Pons (tissue), 1 donor: ENCODE measurements around the gene TMEM219.

Source experiments
- DNase-seq: peaks from one replicate; pipeline ENCODE4 v3.0.0-alpha.2; 2016; ENCODE audit warnings: low spot score

Gene TMEM219

DNA sequence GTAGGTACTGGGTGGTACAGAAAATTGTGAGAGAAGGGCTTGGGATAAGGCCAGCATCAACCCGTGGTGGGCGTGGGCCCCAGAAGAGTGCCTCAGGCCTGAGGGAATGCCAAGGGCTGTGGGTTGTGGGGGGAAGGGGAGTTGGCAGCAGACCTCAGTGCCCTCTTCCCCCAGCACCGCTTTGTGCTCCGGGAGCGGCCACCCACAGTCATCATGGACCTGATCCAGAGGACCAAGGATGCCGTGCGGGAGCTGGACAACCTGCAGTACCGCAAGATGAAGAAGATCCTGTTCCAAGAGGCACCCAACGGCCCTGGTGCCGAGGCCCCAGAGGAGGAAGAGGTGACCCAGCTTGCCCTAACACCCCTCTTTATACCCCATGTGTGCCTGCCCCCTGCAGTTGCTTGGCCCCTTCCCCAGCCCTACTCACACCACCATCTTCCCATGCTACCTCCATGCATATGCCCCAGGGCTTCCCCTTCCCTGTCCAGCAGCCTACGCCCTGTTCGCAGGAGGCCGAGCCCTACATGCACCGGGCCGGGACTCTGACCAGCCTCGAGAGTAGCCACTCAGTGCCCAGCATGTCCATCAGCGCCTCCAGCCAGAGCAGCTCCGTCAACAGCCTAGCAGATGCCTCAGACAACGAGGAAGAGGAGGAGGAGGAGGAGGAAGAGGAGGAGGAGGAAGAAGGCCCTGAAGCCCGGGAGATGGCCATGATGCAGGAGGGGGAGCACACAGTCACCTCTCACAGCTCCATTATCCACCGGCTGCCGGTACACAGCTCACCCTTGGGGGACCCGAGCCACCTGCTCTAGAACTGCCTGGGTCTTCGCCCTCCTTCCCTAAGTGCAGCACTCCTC, 20.9 kb downstream of the TMEM219 start:
- DNase-seq: no peak

- no peak for DNase-seq
These were observed 21.7 kb downstream of the TMEM219 start for GRCh38 chr16:29983420-29984136.

DNA sequence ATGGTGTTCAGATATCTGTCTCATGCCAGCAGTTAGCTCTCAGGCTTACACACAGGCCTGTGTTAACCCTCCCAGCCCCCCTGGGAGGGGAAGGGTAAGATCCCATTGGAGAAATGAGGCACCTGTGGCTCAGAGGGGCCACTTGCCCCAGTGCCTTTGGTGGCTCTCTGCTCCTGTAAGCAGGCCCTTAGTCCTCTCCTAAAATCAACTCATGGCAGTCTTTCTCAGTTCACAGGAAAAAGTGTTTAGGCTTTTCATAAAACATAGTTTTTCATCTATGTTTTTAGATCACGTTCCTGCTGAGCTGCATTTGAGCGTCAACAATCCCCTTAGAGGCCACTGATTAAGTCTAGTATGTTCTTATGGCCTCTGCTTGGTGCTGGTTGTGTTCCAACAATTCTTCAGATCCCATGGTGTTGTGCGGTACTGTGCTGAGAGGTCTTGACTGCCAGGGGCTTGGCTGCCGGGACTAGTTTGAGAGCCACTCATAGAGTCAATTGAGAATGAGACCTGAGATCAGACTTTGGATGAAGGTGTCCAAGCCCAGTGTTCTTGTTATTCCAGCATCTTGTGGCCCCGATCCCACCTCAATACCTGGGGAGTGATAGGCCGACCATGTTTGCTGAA, 22.4 kb downstream of the TMEM219 start:
- DNase-seq: no peak

GRCh38 chr16:29984764-29985147, 22.9 kb downstream of the TMEM219 start:
- DNase-seq: no peak

GRCh38 chr16:29985271-29985811, 23.5 kb downstream of the TMEM219 start:
- DNase-seq: no peak

- no peak for DNase-seq
These were observed 24.4 kb downstream of the TMEM219 start for GRCh38 chr16:29986231-29986630.

GRCh38 chr16:29986931-29987330, 25.1 kb downstream of the TMEM219 start:
- no peak for DNase-seq

DNA sequence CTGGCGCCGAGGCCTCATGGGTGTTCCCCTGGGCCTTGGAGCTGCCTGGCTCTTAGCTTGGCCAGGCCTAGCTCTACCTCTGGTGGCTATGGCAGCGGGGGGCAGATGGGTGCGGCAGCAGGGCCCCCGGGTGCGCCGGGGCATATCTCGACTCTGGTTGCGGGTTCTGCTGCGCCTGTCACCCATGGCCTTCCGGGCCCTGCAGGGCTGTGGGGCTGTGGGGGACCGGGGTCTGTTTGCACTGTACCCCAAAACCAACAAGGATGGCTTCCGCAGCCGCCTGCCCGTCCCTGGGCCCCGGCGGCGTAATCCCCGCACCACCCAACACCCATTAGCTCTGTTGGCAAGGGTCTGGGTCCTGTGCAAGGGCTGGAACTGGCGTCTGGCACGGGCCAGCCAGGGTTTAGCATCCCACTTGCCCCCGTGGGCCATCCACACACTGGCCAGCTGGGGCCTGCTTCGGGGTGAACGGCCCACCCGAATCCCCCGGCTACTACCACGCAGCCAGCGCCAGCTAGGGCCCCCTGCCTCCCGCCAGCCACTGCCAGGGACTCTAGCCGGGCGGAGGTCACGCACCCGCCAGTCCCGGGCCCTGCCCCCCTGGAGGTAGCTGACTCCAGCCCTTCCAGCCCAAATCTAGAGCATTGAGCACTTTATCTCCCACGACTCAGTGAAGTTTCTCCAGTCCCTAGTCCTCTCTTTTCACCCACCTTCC, 25.6 kb downstream of the TMEM219 start:
- no peak for DNase-seq

- no peak for DNase-seq
These were observed 26.6 kb downstream of the TMEM219 start for GRCh38 chr16:29988346-29989075.

- no peak for DNase-seq
These were observed 27.4 kb downstream of the TMEM219 start for GRCh38 chr16:29989111-29989858.

GRCh38 chr16:29990034-29990433, 28.2 kb downstream of the TMEM219 start:
- no peak for DNase-seq

DNA sequence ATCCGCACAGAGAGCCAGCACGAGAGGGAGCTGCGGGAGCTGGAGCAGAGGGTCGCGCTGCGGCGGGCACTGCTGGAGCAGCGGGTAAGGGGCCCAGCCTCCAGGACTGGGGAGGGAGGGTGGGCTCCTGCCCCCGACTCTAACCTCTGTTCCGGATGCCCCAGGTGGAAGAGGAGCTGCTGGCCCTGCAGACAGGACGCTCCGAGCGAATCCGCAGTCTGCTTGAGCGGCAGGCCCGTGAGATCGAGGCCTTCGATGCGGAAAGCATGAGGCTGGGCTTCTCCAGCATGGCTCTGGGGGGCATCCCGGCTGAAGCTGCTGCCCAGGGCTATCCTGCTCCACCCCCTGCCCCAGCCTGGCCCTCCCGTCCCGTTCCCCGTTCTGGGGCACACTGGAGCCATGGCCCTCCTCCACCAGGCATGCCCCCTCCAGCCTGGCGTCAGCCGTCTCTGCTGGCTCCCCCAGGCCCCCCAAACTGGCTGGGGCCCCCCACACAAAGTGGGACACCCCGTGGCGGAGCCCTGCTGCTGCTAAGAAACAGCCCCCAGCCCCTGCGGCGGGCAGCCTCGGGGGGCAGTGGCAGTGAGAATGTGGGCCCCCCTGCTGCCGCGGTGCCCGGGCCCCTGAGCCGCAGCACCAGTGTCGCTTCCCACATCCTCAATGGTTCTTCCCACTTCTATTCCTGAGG, 29.1 kb downstream of the TMEM219 start:
- no peak for DNase-seq

- no peak for DNase-seq
These were observed 29.7 kb downstream of the TMEM219 start for GRCh38 chr16:29991571-29991904.

- no peak for DNase-seq
These were observed 30.6 kb downstream of the TMEM219 start for GRCh38 chr16:29992344-29992967.

DNA sequence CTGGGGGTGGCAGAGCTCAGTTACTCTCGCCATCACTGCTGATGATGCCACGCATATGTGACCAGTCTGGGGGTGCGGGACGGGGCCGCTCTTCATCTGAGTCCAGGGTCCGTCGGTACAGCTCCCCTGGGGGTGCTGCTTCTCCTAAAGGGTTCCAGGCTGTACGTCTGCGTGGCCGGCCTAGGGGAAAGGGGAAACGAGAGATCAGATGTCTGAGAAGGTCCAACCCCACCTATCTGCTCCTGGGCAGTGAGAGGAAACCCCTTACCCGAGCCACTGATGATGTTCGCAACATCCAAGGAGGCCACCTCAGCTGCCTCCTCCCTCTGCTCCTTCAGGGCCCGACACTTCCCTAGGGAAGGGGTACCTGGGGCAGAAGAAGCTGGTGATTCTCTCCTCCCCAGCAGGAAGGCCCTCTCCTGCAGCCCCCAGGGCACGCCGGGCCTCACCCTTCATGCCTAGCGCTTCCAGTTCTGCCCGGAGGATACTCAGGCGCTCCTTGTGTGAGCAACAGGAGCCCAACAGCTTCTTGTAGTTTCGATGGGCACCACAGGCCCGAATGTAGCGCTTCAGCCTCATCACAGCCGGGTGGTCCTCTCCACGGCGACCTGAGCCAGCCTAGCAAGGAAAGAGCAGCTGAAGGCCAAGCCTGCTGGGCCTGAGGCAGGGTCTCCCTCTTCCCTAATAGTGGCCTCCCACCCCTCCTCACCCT, 31.5 kb downstream of the TMEM219 start:
- DNase-seq: no peak

DNA sequence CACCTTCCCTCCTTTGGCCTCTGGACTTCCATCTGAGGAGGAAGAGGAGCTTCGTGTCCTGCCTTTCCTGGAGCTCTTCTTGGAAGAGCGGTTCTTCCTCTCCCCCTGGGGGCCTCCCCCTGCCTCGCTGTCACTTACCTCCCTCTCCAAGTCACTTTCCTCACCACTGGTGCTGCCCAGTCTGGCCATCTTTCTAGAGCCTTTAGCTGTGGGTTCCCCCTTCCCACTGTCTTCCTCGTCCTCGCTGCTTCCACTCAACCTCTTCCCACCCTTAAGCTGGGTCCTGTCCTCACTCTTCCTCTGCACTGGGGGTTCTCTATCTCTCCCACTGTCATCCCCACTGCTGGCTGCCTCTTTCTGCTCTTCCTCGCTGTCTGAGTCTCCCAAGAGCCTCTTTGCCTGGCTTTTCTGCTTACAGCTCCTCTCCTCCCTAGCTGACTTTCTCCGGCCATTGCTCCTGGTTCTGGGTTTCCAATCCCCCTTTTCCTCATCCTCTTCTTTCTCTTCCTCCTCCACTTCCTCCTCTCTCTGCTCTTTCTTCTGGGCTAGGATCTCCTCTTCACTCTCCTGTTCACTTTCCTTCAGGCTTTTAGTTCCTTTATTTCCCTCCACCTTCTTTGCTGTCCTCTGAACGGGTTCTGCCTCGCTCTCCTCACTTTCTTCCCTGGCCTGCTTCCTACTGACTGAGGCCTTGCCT, 32.2 kb downstream of the TMEM219 start:
- DNase-seq: no peak

DNA sequence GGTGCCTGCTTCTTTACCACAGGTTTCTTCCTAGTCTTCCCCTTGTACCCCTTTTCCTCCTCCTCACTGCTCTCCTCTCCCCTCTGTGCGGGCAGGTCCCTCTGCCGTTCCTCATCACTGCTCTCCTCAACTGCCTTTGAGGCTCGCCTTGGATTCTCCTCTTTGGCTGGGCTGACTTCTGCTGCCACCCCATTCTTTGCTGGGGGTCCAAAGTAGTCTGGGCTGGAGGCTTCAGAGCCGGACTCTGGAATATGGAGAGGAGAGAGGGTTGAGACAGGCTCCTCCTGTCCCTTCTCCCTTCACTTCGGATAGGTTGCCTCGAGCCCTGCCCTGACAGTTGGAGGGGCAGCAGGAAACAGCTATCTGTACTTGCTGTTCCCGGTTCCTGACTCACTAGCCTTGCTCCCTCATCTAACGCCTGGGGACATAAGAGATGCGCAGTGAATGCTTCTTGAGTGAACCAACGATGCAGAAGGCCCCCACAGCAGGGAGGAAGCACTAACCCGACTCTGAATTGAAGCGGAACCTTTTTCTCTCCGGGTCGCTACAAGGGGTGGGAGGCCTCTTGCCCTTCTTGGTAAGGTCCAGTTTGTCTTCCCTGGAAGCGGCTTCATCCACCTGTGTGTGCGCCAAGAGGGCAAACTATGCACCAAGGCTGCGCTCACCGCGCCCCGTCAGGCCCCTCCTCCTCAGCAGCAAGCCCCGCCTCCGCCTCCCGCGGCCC, 32.9 kb downstream of the TMEM219 start:
- DNase-seq: peak; percentile 37
